Fibroblast of skin of left quadriceps (primary cell): ENCODE data around the gene ITIH5.

Source experiments
- DNase-seq, 2 experiments: peaks; one replicate each; pipeline ENCODE4 v3.0.0-alpha.2; 2013; ENCODE audit warnings: low read depth in 2 of 2

ITIH5 gene

DNA sequence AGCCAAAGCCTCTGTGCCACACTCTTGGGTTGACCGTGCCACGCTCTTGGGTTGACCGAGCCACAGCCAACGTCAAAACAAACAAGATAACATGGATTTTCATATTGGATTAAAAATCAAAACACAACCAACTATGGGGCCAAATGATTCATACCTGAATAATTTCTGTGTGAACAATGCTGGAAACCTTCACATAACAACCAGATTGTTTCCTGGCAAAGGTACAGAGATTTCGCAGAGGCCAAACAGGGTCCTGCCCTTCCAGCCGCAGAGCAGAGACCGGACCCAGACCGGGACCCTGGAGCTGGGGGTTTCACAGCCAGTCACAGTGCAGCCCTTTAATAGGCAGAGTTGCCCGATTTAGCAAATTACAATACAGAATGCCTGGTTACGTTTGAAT is 40.5 kb downstream of the ITIH5 start:
- no peak for DNase-seq

DNA sequence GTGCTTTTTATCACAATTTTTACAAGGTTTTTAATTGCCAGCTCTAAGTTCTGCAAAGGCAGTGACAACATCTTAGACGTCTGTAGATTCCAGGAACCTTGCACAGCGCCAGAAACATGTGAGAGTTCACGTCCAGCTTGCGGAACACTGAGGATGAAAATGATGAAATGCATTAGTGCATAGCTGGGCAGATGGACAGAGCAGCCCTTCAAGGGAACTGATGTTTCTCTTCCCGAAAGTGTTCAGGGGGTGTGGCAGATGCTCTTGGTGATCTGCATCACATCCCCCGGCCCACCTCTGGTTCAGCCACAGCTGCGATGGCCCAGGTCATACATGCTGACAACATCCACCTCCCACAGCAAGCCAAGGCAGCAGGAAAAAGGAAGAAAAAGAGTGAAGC is 40.9 kb downstream of the ITIH5 start:
- no peak for DNase-seq

DNA sequence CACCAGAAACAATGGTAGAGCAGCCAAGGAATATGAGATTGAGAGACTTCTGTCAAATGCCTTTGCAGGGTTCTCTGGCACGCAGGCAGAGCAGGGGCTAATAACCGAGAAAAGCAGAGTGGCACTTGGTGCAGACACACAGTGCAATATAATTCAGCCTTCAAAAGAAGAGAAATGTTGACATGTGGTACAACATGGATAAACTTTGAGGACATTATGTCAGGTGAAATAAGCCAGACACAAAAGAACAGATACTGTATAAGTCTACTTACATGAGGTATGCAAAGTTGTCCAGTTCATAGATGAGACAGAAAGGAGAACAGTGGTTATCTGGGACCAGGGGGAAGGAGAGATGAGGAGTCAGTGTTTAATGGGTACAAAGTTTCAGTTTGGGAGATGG is 41.8 kb downstream of the ITIH5 start:
- no peak for DNase-seq

DNA sequence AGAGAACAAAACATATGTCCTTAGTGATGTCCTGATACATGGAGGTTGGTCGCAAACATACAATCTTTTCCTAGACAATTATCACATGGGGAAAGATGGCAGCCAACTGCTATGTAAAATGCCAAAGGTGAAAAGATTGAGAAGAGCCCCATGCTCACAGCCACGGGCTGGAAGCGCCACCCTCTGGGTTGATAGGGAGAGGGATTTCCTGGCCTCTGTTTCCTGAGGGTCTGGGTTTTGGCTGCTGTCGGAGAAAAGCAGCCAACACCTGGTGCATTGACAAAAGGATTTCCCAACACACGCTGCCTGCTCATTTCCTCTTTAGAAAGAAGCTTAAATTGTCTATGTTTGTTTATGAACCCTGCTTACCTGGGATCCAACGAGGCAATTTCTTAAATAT is 43.8 kb downstream of the ITIH5 start:
- no peak for DNase-seq

DNA sequence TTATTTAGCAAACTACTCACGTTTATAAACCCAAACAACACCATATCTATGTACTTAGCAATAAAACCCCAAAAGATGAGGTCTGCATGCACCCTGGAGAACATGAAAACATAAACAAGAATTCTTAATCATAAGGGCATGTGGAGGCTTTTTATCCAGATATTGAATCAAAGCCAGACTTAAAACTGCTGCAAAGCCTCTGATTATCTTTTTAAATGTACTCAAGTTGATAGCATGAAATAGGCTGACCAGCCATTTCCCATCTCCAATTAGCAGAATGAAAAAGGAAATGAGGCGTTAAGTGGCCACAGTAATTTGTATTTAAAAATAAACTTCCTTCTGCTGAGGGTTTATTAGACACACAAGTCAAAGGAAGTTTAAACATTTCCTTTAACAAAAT is 48.3 kb downstream of the ITIH5 start:
- DNase-seq: no peak

DNA sequence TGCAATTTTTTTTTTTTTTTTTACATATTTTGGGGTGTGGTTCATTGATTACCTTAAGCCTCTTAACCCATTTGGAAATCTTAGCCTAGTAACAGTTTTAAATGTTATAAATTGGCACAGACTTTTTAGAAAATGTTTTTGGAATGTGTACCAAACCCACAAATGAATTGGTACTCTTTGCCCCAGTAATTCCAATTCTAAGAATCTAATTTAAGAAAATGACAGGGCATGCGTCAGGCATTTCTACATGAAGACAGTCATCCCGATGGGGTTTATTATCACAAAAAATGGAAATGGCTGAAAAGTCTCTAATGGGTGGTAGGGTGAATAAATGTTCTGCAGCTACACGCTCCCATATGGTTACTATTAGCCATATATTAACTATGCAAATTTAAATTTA is 54.9 kb downstream of the ITIH5 start:
- no peak for DNase-seq

DNA sequence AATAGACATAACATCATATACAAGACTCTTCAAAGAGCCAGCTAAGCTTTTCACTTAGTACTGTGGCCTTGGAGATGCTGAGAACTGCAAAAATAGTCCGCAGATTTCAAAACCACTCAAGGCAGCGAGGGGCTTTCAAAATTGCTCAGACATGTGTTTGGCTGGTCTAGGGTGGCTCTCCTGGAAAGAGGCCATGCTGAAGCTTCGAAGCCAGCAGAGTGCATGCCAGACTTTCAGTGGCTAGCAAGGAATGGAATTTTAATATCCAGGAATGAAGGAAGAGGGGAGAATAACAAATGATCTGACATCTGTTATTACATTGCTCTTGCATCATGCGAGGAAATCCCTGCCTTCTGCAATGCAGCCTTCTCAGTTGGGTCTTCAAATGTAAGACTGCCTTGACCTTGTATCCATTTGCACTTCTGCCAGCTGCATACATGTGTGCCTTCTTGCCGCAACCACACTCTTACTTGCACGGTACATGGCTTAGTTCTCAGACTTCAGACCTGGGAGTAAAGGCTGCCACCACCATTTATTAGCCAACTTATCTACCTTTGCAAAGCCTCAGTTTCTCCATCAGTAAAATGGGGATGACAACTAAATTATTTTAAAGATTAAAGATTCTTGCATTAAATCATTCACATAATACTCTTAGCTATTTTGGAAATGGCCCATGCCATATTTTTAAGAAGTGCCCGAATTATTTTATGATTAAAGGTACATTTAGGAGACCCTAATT is 55.9 kb downstream of the ITIH5 start:
- peak; percentile 77 to 83 for DNase-seq

DNA sequence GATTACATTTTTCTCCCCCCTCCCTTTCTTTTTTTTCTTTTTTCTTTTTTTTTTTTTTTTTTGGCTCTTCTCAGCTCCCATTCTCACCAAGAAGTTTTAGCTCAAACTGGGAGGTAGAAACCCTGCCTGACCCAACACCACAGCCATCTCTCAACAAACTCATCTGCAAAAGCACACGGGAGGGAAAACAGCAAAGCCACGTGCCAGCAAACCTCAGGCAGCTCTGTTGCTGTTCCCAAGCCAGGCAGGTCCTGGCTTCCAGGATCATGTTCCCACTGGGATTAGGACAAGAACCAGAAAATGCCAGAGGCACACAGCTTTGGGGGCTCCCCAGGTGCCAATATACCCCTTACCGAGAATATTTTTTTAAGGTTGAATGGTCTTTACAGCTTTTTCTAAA is 56.7 kb downstream of the ITIH5 start:
- no peak for DNase-seq

DNA sequence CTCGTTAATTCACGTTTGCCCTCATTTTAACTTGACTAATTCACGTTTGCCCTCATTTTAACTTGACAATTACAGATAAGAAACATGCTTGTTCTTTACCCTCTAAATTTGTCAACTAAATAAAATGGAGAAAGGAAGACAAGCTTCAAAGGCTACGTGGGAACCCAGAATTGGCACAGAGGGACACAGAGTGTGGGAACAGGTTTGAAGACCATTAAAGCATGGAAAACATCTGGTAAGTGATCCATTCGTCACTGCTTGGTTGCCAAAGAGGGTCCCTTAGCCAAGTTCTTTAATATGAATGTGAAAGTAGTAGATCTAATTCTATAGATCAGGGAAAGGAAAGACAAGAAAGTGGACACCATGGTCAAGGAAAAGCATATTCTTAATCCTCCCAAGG is 57.2 kb downstream of the ITIH5 start:
- no peak for DNase-seq

DNA sequence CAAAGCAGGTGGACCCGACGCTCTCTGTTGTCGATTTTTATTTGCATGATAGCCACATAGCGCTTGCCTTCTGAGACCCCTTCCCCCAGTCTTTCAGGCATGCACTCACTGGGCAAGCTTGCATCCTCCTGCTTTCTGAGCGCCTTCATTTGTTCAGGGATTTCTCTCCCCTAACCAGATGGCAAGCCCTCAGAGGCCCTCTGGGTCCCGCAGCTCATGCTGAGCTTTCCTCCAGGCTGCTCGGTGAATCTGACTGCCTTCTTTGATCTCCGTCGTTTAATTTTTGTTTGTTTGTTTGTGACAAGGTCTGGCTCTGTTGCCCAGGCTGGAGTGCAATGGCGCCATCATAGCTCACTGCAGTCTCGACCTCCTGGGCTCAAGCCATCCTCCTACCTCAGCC is 58.8 kb downstream of the ITIH5 start:
- no peak for DNase-seq

DNA sequence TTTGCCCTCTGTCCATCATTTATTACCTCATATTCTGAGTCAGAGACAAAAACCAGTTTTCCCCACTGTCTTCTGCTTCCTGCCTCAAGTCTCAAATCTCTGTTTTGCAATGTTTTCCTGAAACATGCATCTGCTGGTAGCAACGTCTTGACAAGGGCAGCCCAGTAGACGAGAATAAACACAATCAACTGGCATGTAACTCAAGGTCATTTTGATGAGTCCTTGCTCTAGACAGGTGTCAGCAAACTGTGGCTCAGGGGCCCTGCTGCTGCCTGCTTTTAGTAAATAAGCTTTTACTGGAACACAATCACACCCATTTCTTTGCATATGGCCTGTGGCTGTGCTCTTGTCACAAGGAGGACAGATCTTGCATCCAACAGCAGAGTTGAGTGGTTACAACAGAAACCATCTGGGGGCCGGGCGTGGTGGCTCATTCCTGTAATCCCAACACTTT is 59.8 kb downstream of the ITIH5 start:
- DNase-seq: no peak

DNA sequence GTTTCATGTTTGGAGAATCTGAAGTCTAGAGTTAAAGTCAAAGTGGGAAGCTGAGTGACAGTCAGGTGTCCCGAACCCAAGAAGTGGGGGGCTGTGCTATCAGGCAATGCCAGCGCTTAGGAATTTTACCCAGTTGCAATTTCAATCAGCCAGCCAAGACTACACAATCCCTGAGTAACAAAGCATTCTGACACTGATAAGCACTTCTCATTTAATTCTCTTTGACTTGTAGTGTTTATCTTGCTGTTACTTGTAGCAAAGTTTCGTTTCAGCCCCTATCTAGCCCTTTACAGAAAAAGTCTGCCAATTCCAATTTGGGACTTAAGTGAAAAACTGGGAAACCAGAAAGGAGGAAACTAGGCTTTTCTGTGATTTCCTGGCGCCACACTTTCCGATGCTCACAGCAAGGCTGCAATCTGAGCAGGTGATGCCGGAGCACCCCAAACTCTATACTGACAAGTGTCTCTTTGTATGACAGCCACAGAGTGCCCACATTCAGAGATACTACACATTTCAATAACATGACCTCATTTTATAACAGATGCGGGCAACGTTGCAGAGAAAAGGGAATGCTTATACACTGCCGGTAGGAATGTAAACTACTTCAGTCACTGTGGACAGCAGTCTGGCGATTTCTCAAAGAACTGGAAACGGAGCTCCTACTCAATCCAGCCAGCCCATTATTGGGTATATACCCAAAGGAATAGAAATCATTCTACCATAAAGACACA is 61.0 kb downstream of the ITIH5 start:
- DNase-seq: no peak

DNA sequence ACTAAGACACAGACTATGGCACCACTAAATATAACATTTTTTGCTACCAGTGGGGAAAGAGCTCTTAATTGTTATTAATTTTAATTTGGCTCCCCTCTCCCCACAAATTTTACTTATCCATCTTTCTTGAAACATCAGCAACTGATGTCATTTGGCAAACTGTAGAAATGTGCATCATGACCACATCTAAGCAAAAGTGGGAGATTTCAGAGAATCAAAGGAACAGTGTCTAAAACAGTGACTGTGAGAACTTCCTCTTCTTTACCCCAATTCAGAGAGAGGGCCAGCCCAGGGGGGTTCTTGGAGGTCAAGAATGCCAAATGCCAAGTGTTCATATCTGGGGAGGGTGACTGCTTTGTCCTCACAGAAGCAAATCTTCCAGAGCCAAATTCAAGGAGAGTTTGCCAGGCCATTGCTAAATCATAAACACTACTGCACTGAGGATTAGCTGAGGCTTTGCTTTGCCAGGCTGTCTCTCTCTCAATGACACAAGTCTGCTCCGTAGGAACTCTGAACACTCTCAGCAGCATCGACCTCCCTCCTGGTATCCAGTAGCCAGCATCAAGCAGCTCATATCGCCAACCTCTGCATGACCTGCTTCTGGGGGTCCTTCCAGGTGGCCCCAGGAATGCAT is 65.6 kb downstream of the ITIH5 start:
- DNase-seq: no peak

DNA sequence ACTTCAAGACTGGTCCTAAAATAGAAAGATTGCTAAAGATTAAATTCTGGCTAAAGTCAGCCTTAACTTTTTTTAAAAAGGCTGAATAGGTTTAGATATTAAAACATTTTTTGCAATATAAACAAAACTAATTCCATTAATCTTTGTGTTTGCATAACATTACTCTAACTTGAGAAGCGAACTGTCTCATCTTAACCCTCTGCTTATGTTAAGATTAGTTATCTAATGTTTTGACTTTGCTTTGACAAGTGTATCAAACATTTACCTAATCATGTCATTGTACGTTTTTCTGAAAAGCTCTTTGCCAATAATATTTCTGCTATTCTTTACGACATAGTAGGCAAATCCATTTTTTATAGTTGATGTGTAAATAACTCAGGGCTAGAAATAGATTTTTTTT is 68.0 kb downstream of the ITIH5 start:
- no peak for DNase-seq

DNA sequence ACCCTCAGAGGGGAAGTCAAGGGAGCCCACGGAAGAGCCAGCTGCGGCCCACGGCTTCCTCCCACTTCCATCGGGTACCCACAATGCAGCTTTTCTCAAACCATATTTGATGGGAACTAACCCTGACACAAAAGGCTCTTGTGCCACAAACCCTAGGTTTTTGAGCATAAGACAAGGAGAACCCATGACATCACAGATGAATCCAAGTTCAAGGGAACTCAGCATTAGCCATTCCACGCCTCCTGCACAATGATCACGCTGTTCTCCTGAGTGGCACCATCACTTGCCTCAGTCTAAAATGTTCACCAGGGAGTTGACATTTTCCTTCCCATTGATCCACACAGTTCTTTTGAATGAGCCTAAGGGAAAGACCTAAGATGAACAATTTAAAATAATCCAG is 70.4 kb downstream of the ITIH5 start:
- no peak for DNase-seq

DNA sequence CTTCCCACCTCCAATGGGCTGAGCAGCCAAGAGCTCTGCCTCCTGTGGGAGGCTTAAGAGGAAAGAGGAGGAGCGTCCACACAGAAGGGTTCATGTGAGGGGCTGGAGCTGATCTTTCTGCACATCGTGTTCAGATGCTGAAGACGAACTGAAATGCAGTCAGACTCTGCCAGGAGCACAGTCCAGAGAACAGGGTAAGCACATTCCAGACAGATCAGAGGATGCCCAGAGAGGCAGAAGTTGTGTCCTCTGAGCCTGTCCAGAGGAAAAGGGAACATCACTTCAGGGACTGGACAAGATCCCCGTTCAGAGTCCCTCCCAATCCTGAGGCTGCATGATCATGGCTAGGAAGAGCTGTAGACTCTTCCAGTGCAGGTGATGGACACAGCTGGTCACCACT is 72.9 kb downstream of the ITIH5 start:
- DNase-seq: no peak

DNA sequence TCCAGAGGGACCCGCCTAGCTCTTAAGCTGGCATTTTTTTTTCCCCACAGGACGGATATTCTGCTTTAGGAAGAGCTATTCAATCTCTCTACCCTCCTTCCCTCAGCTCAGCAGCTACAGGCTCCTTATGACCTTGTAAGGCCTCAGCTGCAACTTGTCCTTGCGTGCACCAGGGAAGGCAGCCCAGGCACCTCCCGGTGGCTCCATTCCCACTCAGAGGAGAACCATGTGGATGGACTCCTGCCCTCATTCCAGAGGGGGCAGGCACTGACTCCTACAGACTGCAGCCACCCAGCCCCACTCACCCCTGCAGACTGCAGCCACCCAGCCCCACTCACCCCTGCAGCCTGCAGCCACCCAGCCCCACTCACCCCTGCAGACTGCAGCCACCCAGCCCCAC is 73.7 kb downstream of the ITIH5 start:
- no peak for DNase-seq

DNA sequence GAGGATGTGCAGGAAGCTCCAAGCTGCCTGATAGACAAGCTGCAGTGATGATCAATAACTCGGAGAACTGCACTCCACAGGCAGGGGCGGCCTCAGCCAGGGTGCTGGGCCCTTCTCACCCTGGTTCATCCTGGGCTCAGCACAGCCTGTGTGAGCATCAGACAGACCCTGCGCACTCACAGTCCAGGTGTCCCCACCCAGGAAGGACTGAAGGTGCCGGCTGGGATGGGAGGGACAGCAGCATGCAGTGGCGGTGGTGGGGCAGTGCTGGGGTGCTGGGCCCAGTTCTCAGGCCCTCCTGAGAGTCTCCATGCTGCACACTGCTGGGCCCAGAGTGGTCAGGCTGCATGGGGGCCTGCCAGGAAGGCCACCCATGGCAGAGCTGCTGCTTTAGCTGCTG is 74.1 kb downstream of the ITIH5 start:
- DNase-seq: no peak

DNA sequence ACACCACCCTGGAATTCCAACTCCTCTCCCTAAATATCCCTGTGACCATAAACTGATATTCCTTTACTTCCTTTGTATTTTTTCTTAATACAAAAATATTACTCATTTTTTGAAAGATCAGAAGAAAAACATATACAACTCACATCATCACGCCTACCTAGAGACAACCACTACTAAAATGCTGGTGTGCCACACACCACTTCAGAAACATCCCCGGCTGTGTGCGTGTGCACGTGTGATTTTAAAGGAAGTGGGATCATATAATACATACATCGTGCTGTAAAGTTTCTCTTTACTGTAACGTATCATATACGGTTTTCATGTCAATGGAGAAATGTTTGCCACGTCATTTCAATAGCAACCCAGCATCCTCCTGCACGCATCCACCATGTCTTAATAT is 76.5 kb downstream of the ITIH5 start:
- DNase-seq: no peak

DNA sequence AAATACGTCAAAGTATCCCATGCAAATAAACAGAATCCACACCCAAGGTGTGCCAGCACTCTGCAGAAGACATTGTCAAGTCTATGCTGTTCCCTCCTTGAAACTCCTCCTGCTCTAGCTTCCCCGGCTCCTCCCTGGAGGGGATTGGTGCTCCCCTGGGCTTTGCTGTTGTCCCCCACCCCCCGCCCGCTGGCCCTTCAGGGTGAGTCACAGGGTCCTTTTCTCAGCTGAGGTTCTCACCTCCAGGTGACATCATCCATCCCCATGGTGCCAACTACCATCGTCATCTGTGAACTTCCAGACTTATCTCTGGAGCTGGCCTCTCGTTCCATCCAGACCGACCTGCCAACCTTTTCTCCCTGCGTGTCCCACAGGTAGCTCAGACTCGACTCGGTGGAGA is 77.0 kb downstream of the ITIH5 start:
- DNase-seq: no peak

DNA sequence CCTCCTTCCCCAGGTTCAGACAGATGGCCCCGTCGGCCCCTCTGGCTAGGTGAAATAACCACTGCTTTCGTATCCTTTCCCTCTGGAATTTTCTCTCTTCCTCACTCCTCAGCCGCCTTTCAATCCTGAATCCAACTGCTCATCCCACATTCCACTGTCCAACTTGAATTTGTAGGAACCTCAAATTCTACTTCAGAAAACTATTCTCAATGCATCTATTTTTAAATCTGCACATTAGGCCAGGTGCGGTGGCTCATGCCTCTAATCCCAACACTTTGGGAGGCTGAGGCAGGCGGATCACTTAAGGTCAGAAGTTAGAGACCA is 78.9 kb downstream of the ITIH5 start:
- DNase-seq: no peak

DNA sequence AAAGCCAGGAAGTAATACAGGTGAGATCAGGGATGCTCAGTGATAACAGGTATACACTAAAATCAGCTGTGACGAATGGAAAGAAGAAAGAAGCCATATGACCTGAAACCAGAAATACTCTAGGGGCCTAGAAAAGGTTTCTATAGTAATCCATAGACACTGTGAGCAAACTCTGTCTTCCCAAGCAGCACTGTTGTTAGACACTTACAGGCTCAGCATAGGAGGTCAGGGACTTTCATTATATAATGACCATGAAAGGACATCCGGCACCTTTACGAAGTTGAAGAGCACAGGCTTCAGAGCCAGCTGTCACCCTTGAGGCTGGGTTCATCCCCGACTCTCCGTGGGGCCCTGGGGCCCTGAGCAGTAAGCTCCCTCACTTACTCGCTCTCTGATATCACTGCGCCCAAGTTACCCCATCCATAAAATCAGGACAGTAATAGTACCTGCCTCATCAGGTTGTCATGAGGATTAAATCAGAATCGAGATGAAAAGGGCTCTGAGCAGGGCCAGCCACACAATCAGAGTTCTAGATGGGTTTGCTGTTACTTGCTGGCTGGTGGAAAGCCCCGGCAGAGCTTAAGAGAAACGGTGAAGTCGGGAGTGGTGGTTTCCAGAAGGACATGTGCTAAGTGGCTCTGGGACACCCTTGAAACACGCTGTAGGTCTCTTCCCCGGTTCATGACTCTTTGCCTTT is 79.5 kb downstream of the ITIH5 start:
- no peak for DNase-seq

DNA sequence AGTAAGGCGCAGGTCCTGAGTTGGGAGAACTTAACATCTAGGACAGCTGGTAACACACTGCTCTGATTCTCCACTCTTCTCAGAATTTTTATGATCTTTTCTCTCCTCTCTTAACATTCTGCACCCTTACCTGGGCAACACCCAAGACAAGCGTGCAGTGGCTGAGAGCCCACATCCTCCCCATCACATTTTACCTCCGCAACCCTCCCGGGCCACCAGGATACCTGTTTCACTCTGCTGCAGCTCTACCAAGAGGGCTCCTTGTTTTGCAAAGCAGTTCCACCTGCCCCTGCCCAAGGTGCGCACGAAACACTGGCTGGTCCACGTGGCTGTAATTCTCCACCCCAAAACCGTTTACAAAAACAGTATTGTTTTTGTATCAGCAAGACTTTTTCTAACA is 81.5 kb downstream of the ITIH5 start:
- DNase-seq: no peak
